GM13977 (cell line): Measurements from ENCODE around the gene RASSF1.

ENCODE experiments used
- DNase-seq: peaks from one replicate; pipeline ENCODE4 v3.0.0; 2012; ENCODE audit warnings: low spot score
- CTCF ChIP-seq: IDR thresholded peaks from 2 replicates; pipeline ENCODE4 v1.5.1; 2012; ENCODE audit warnings: mild to moderate bottlenecking, control low read depth; ENCODE audit not compliant: insufficient read depth; ENCODE audit errors: extremely low read depth, missing control alignments
- in situ Hi-C: fragments of 300-500 bp; cut with MboI; formaldehyde crosslinking; loops from one replicate; pipeline ENCODE4 v1.12.0; 2022; ENCODE audit warnings: low sequenced_read_pairs, low pct_unique_long_range_greater_than_20kb, mixed read lengths, inconsistent platforms; ENCODE audit not compliant: unreplicated experiment

RASSF1 gene

DNA sequence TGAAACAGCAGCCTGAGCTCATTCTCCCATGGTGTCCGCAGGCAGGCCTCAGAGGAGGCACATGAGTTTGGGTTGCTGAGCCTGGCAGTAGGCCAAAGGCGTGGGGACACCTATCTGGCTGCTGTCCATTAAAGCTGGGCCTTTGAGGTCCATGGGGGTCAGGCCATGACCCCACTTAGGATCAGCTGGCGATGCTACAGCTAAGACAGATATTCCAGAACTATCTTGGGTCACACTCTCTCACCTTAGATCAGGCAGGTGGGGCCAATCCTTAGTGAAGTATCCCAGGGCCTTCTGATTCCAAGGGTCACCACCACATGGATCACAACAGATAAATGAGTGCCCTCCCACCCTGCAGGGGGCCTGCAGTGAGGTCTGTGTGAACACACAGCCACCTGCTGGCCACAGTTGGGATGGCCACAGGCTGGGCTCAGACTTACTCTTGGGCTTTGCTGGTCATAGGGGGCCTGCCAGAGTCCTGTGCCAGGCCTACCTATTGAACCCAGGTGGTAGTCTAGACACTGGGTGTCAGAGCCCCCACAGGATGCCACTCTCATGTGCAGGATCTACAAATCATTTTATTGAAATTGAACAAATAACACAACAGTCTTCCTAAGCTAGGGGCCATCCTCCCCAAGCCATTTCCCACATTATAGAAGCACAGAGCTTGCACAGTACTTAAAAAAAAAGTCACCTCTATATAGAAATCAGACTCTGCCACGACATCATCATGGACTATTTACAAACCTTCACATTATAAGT, 16.1 kb downstream of the RASSF1 start:
- in situ Hi-C loops, result no loop called here
- peak; percentile 80 for DNase-seq
- peak; percentile 83 for TF ChIP-seq CTCF

DNA sequence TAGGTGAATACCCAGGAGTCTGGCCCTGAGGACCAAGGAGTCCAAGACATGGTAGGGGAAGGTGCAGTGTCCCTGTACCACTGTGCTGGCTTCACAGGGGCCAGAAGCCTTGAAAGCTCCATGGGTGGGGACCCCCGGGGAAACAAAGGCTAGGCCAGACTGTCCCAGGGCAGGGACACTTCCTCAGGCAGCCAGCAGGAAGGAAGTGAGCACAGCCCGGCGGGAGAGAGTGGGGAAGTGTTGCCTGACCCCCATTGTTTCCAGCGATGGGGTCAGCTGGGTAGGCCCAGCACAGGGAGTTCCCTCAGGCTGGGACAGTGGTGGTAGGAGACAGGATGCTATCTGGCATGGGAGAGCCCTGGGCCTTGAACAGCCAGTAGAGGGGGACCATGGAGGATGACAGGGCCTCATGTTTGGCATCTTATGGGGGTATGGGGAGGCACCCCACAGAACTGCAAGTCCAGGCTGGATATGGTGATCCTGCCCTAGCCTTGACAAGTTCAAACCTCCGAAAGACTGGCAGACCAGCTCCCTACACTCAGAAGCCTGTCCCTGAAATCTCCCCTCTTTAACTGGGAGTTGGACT, 16.9 kb downstream of the RASSF1 start:
- in situ Hi-C loops, result no loop called here
- TF ChIP-seq CTCF, result no peak
- DNase-seq, result no peak

GRCh38 chr3:50323092-50323600, 17.5 kb downstream of the RASSF1 start:
- TF ChIP-seq CTCF, result no peak
- no peak for DNase-seq
- in situ Hi-C loops, result no loop called here

- no peak for TF ChIP-seq CTCF
- in situ Hi-C loops, result no loop called here
- no peak for DNase-seq
Measured at GRCh38 chr3:50322386-50323091, 18.1 kb downstream of the RASSF1 start, which contains the start of gene HYAL2. Gene HYAL2, minus strand, starts transcription at chr3:50322745. Its CDS starts 2,256 bp downstream, at chr3:50320489.

DNA sequence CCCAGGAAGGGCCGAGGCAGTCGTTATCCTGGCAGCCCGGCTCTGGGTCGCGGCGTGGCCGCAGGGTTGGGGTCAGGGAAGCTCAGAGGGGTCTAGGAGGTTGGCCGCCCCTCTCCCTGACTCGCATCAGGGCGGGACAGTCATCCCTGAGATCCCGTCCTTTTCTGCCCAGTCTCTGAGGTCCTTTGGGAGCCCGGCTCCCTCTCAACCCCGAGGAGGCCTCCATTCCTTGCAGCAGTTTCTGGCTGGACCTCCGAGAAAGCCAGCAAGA, 18.6 kb downstream of the RASSF1 start:
- TF ChIP-seq CTCF, result no peak
- in situ Hi-C loops, result no loop called here
- DNase-seq, result no peak

DNA sequence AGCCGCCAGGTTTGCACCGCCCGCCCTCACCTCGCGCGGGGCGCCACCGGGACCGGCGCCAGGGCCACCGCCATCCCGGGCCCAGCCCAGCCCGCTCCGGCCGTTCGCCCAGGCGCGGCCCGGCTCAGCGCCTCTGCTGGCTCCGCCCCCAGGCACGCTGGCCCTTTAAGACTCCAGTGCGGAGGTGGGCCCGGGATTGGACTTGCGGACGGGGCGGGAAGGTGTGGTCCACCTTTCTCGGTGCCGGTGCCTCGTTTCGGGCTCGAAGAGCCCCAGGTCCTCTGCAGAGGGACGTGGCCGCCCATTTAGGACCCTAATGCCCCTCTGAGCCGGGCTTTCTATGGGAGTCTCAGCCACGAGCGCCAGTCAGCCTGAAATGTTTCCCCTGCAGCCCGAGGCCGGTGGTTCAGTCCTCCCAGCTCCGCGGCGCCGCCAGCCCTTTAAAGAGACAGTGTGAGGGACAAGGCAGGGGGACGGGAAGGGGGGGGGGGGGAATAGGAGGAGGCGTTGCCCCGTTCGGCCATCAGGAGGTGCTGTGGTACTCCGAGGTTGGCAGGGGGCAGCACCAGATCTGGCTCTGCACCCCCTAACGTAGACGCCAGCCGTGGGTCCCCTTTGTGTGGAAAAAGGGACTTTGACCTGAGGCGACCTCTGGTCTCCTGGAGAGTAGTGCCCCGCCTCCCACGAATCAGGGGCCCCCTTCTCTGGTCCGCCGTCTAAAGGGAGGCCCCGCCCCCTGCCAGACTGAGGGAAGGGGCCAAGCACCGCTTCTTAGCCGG, 19.1 kb downstream of the RASSF1 start:
- DNase-seq, result peak; percentile 93
- in situ Hi-C loops, result no loop called here
- peak; percentile 59 for TF ChIP-seq CTCF
